ENCODE measurements around the gene RTN4IP1.

DNA sequence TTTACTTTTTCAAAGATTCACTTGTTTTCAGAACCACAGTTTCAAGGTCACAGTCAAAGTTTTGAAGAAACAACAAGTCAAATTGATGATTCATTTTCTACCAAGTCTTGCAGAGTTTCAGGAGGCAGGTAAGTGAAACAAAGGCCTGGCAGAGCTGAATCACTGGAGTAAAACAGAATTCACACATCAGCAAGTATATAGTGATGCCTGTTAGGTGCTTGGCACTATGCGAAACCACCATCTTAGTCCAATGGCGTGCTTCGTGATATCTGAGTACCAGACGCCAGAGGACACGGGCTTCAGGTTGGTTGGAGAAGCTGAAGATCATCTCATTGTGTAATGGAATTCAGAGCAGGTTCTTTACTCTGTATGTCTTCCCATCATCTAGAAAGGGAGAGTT, 75.9 kb downstream of the RTN4IP1 start:
- TF ChIP-seq POLR2A (IDR thresholded peaks at IDR 0.05) (no peak), CTCF (IDR thresholded peaks at IDR 0.05 in 4 of 5, conservative IDR thresholded peaks at IDR 0.05 in 1 of 5) (no peak)

Measured in gastrocnemius medialis (tissue), 4 donors.